ENCODE data around the gene FCN1.

Gene FCN1

DNA sequence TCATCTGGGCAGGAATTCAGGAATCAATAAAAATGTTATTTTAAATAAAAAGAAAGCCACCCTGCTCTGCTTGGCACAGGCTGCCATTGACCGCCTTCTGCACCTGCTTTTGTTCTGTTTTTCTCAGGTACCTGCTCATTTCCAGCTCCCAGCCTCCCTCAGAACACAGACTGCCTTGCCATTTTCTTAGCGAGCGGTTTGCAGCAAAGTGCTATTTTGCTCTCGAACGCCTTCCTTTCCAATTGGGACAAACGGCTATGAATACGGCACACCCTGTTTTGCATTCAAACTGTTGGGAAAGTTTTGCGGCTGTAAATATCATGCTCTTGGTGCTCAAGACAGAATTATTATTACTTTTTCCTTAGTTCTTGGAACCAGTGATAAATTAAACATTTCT, 25.1 kb upstream of the FCN1 start:
- H3K36me3 ChIP-seq (ENCODE audit: control insufficient read depth, insufficient read depth, low read length): no peaks in the 10 kb centered on the region
- H2AFZ ChIP-seq: no peak overlapping the region
- no peaks in the 10 kb centered on the region for H3K79me2 ChIP-seq
- no peak overlapping the region for H3K4me3 ChIP-seq (ENCODE audit: low read depth, low read length)
- no peaks in the 10 kb centered on the region for H3K9me3 ChIP-seq (ENCODE audit: control insufficient read depth, low read length)
- H3K4me2 ChIP-seq (ENCODE audit: low read length): no peak overlapping the region
- H3K27me3 ChIP-seq (ENCODE audit: control insufficient read depth, insufficient read depth, low read length): no peaks in the 10 kb centered on the region
- H3K4me1 ChIP-seq: no peaks in the 10 kb centered on the region
- no peak overlapping the region for H3K9ac ChIP-seq
- no peak overlapping the region for H3K27ac ChIP-seq
- TF ChIP-seq, protein P1, sequence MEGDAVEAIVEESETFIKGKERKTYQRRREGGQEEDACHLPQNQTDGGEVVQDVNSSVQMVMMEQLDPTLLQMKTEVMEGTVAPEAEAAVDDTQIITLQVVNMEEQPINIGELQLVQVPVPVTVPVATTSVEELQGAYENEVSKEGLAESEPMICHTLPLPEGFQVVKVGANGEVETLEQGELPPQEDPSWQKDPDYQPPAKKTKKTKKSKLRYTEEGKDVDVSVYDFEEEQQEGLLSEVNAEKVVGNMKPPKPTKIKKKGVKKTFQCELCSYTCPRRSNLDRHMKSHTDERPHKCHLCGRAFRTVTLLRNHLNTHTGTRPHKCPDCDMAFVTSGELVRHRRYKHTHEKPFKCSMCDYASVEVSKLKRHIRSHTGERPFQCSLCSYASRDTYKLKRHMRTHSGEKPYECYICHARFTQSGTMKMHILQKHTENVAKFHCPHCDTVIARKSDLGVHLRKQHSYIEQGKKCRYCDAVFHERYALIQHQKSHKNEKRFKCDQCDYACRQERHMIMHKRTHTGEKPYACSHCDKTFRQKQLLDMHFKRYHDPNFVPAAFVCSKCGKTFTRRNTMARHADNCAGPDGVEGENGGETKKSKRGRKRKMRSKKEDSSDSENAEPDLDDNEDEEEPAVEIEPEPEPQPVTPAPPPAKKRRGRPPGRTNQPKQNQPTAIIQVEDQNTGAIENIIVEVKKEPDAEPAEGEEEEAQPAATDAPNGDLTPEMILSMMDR (IDR thresholded peaks at IDR 0.05): no peak

DNA sequence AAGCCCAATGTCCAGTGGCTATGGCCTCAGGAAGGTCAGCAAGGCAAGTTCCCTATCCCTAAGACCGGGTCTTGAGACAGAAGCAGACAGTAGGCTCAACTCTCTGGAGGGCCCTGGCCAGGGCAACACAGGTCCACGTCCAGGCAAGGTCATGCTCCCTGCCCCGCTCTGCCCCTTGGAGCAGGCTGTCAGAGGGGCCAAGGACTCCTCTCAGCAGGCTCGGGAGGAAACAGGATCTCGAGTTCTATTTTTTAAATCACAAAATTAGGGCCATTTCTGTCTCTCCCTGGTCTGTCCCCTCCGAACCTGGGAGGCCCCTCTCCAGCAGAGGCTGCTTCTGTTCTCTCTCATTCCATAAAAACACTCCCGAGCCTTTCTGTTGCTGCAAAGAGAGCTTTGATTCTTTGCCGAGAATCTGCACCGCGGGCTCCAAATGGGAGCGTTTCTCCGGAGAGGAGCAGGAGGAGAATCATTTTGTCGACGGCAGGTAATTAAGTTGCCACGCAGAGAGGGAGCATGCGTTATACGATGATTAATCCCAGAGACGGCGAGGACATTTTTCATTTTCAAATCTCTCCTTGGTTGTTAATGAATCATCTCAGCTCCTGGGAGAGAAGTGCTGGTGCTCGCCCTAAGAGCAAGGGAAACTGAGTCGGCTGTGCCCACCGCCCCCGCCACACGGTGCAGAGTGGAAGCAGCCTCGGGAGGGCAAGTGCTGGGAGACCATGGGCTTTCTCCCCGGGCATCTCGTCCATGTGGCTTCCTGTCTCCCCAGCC, 24.5 kb upstream of the FCN1 start:
- H3K27me3 ChIP-seq (ENCODE audit: control insufficient read depth, insufficient read depth, low read length): no peaks in the 10 kb centered on the region

DNA sequence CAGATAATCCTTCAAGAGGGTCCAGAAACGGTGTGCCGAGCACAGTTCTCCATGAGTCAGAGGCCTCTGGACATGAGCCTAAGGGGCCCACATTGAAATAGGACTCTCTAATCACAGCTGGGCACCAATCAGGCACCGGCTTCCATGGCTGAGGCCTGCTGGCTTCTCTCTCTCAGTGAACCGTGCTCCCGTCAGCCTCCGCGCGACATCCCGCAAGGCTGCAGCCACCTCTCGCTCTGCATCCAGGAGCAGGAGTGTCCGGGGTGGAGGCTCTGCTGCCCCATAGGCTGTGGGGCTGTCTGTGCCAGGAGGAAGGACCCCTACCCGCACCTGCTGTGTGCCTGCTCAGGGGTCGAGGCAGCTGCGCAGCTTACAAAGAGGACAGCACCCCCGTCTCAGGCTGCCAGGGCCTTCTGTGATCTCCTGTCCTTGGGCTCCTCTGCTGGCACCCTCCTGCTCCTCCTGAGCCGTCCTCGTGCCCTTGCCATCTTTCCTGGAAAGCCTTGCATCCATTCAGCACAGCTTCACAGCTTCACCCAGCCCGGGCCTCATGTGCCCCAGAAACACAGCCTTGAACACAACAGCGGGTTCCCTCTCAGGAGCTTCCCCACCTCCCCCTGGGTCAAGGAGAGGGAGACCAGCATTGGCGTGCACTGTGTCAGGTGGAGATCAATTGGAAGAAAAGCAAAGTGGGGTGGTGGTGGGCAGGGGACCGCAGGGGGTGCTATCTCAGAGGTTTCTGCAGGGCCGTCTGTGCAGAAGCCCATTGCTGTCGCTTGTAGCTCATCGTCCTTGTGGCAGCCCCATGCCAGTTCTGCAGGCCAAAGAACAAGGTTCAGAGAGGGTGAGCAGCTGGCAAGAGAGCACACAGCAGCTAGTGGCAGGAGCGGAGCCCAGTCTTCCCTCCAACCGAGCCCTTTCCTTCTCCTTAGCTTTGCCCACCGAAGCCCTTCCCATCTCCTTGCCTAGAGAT, 22.8 kb upstream of the FCN1 start:
- Histone ChIP-seq H3K79me2 (no peaks in the 10 kb centered on the region), H3K4me2 (ENCODE audit: low read length) (no peak overlapping the region), H3K9ac (no peak overlapping the region), H2AFZ (no peak overlapping the region), H3K36me3 (ENCODE audit: control insufficient read depth, insufficient read depth, low read length) (no peaks in the 10 kb centered on the region), H3K27ac (no peak overlapping the region), H3K4me1 (no peaks in the 10 kb centered on the region), H3K27me3 (ENCODE audit: control insufficient read depth, insufficient read depth, low read length) (no peaks in the 10 kb centered on the region), H3K9me3 (ENCODE audit: control insufficient read depth, low read length) (no peaks in the 10 kb centered on the region), H3K4me3 (ENCODE audit: low read depth, low read length) (no peak overlapping the region)
- TF ChIP-seq, protein P1 (IDR thresholded peaks at IDR 0.05): no peak

More for the DNA sequence above, 24.5 kb upstream of the FCN1 start:
- Histone ChIP-seq H3K36me3 (ENCODE audit: control insufficient read depth, insufficient read depth, low read length) (no peaks in the 10 kb centered on the region), H3K9me3 (ENCODE audit: control insufficient read depth, low read length) (no peaks in the 10 kb centered on the region), H3K4me3 (ENCODE audit: low read depth, low read length) (no peak overlapping the region), H3K27ac (no peak overlapping the region), H2AFZ (no peak overlapping the region), H3K4me1 (no peaks in the 10 kb centered on the region), H3K9ac (no peak overlapping the region), H3K4me2 (ENCODE audit: low read length) (no peak overlapping the region), H3K79me2 (no peaks in the 10 kb centered on the region)
- TF ChIP-seq, protein P1 (IDR thresholded peaks at IDR 0.05): no peak

DNA sequence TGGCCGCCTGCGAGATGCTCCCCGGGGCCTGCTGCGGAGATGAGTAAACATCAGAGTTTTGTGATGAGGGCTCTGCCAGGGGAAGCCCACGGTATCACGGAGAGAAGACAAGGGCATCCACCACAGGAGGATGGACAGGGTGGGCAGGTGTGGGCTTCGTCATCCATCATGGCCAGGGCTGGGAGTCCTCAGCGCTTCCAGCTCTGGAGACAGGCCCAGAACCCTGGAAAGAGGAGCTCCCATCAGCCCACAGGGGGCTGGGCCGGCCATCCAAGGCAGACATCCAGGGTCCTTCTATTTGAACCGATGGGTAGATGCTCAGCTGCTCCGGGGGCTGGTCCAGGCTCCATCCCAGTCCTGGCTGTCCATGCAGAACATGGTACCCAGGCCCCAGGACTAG, 22.1 kb upstream of the FCN1 start:
- H3K9ac ChIP-seq: no peak overlapping the region
- no peak overlapping the region for H3K4me2 ChIP-seq (ENCODE audit: low read length)
- H2AFZ ChIP-seq: no peak overlapping the region
- H3K4me3 ChIP-seq (ENCODE audit: low read depth, low read length): no peak overlapping the region
- H3K27ac ChIP-seq: no peak overlapping the region
- H3K9me3 ChIP-seq (ENCODE audit: control insufficient read depth, low read length): no peaks in the 10 kb centered on the region
- no peaks in the 10 kb centered on the region for H3K4me1 ChIP-seq
- no peaks in the 10 kb centered on the region for H3K36me3 ChIP-seq (ENCODE audit: control insufficient read depth, insufficient read depth, low read length)
- TF ChIP-seq, protein P1 (IDR thresholded peaks at IDR 0.05): no peak
- H3K79me2 ChIP-seq: no peaks in the 10 kb centered on the region
- no peaks in the 10 kb centered on the region for H3K27me3 ChIP-seq (ENCODE audit: control insufficient read depth, insufficient read depth, low read length)
